NCI-H1930 (cell line): ENCODE measurements around the gene TRAPPC5.

Experiments used
- DNase-seq, 2 experiments: peaks; one replicate each; lab custom pipeline; 2025; lab: John Stamatoyannopoulos, UW

TRAPPC5 gene

DNA sequence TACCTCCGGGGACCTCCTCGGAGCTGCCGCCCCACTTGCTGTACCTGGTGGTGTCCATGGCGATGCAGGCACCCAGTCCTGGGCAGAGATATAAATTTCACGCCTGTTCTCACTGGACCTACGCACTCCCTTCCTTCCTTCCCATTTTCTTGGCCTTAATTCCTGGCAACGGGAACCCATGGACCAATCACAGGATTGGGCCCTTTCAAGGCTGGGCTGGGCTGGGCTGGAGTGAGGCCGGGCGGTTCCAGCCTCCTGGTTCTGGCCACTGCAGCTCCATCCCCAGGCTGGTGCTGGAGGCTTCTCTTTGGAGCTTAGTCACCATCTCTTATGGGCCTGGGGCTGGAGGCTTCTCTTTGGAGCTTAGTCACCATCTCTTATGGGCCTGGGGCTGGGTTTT, 51.4 kb downstream of the TRAPPC5 start, which contains the start of gene CLEC4G:
TSS of gene CLEC4G (minus strand) at position 66 of the 400 bp plus-strand sequence. CDS start at position 58, 8 bp downstream.
- DNase-seq = no peak

DNA sequence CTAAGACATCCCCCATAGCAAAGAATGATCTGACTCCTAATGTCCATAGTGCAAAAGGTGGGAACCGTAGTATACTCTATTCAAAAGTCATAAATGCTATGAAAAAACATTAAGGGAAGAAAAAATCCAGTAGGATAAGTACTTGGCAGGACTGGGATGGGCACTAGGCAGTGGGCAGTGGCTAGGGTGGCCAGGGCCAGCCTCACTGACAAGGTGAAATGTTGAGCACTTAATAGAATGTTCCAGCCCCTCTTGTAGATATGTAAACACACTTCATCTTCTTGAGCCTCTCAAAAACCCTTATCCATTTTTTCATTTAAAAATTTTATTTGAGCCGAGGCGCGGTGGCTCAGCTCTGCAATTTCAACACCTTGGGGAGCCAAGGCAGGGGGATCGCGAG, 52.7 kb downstream of the TRAPPC5 start:
- DNase-seq = no peak

DNA sequence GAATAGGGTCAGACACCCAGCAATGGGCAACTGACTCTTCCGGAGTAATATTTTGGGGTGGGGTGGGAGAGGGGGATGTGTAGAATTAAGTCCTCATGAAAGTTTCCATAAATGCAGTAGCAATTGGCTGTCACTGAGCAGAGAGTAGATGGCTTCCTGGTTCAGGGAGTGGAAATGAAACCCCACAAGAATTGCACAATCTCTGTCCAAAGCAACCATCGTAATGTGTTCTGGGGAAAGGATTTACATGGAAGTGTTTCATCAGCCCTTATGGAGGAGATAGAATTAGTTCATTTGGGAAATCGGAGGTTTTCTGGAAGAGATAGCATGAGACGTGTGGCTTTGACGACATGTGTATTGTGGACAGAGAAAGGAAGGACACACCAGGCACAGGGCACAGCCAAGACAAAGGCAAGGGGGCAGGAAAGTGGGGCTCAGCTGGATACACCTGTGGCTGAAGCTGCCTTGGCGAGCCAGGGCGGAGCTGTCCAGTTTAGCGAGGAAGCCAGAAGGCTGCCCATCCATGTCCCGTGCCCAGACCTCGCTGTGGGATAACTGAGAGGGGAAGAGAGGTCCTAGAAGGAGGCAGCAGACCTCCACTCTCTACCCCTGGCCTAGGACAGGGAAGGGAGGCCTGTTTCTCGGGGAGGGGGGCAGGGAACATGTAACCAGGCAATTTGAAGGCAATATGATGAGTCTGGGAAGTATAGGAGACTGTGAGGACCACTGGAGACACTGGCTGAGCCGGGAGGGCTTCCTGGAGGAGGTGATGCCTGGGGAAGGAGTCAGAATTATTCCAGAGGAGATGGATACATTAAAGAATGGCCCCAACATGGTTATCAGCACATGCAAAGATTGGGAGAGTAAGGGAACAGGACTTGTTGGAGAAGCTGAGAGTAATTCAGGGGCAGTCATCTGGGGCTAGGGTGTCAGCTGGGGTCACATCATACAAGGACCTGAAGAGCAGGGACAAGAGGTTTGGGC, 53.9 kb downstream of the TRAPPC5 start:
- no peak for DNase-seq

DNA sequence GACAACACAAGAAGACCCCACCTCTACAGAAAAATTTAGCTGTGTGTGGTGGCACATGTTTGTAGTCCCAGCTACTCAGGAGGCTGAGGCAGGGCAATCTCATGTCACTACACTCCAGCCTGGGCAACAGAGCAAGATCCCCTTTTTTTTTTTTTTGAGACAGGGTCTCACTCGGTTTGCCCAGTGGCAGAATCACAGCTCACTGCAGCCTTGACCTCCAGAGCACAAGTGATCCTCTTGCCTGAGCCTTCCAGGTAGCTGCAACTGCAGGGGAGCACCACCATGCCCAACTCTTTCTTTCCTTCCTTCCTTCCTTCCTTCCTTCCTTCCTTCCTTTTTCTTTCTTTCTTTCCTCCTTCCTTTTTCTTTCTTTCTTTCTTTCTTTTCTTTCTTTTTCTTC, 55.5 kb downstream of the TRAPPC5 start:
- no peak for DNase-seq

DNA sequence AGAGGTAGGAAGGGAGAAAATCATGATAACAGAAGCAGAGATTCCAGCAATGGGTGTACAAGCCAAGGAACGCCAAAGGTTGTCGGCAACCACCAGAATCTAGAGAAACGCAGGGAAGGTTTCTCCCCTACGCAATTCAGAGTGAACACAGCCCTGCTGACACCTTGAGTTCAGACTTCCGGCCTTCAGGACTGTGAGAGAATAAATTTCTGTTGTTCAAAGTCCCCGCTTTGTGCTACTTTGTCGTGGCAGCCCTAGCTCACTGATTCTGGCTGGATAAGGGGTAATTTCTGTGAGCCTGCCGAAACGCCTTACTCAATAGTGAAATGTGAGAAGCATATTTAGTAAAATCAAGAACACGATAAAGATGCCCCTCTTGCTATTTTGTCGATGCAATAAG, 56.6 kb downstream of the TRAPPC5 start:
- no peak for DNase-seq
